ENCODE results near the gene MBP.

The MBP gene

GRCh38 chr18:77150588-77150987 is 18.0 kb upstream of the MBP start:
- no peak for DNase-seq

DNA sequence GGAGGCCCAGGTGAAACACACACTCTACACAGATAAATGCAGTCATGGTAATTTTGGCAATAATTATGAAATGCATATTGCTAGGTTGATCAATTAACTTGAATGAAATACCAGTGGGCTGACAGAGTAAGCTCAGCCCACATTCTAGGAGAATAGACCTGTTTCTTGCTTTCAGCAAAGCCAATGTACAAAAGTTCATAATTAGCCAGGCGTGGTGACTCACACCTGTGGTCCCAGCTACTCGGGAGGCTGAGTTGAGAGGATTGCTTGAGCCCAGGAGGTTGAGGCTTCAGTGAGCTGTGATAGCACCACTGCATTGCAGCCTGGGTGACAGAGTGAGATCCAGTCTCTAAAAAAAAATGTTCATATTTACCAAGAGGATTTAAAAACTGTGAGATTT is 15.7 kb upstream of the MBP start:
- DNase-seq, result no peak

- DNase-seq, result no peak
Measured at GRCh38 chr18:77147418-77147852, 14.9 kb upstream of the MBP start.

- DNase-seq, result no peak
Measured at GRCh38 chr18:77146249-77147080, 13.9 kb upstream of the MBP start.

GRCh38 chr18:77145364-77145901 is 12.8 kb upstream of the MBP start:
- DNase-seq, result no peak

- DNase-seq, result no peak
Measured at GRCh38 chr18:77144451-77145118, 12.0 kb upstream of the MBP start.

DNA sequence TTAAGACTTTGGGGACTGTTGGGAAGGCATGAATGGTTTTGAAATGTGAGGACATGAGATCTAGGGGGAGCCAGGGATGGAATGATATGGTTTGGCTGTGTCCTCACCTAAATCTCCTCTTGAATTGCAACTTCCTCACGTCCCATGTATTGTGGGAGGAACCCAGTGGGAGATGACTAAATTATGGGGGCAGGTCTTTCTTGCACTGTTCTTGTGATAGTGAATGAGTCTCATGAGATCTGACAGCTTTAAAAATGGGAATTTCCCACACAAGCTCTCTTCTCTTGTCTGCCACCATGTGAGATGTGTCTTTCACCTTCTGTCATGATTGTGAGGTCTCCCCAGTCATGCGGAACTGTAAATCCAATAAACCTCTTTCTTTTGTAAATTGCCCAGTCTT is 11.5 kb upstream of the MBP start:
- no peak for DNase-seq

- no peak for DNase-seq
Measured at GRCh38 chr18:77143196-77143595, 10.6 kb upstream of the MBP start.

DNA sequence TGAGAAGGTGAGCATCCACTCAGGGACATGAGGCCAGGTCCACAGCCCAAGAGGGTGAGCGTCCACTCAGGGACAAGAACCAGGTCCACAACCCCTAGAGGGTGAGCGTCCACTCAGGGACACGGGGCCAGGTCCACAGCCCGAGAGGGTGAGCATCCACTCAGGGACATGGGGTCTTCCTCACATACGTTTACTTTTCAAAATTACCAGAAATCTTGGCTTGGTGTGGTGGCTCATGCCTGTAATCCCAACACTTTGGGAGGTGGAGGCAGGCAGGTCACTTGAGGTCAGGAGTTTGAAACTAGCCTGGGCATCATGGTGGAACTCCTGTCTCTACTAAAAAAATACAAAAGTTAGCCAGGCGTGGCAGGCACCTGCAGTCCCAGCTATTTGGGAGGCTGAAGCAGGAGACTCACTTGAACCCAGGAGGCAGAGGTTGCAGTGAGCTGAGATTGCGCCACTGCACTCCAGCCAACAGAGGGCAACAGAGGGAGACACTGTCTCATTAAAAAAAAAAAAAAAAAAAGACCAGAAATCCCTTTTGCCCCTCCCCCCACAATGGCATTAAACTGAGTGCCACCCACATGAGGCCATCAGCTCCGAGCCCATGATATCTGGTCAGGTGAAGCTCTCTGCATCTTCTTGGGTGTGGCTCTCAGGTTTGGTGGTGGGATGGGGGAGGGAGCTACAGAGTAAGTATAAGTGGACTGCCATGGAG is 9.0 kb upstream of the MBP start:
- no peak for DNase-seq

DNA sequence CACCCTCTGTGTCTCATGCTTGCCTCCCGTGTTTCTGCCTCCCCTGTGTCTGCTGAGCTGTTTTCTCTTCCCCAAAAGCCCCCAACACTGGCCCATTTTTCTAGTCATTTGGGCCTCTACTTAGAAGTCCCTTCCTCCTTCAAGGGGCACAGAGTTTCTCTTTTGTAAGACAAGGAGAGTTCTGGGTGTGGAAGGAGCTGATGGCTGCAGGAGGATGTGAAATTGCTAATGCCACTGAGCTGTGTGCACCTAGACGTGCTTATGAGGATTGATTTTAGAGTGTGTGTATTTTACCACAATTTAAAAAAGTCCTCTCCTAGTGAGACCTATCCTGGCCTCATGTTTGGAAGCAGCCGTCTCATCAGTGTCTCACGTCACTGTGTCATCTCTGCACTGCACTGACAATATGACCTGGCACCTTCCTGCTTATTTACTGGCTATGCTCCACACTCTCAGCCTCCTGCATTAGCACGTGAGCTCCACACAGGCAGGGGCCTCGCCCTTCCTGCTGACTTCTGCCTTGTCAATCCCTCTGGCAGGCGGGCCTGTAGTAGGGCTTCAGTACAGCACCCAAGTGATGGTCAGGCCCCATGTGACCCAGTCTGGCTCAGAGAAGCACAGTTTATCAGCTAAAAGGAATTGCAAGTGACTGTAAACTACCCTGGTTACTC is 8.0 kb upstream of the MBP start:
- peak; percentile 83 for DNase-seq

- DNase-seq, result peak; percentile 44
Measured at GRCh38 chr18:77140030-77140429, 7.4 kb upstream of the MBP start.

DNA sequence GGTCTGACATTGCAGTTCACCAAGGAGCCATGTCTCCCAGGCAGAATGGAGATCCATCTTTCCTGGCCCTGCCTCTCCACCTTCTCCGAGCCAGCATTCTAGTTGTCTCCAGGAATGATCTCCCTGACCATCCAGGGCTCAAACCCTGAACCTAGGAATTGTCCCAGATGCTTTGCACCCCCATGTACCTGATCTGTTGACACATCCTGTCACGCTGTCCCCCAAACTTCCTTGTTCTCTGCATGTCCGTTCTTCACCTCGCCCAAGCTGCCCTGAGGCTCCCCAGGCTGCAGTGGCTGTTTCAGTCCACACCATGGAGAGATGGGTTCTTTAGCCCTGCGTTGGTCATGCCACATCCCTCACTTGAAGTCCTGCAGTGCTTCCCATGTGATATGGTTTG is 7.0 kb upstream of the MBP start:
- no peak for DNase-seq

DNA sequence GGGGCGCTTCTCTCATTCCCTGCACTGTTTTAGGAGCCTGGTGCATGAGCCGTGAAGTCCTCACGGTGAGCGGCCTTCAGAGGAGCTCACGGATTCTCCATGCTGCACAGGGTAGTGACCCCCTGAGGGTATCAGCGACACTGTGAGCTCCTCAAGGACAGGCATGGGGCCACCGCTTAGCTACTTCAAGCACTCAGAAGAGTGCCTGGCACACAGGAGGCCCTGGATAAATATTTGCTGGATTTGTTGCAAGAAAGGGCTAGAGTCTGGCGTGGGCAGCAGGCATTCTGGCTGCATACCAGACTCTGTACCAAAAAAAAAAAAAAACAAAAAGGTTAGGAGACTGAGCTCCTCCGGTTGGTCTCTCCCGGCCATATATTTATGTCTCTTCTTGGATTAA is 5.7 kb upstream of the MBP start:
- DNase-seq, result no peak

DNA sequence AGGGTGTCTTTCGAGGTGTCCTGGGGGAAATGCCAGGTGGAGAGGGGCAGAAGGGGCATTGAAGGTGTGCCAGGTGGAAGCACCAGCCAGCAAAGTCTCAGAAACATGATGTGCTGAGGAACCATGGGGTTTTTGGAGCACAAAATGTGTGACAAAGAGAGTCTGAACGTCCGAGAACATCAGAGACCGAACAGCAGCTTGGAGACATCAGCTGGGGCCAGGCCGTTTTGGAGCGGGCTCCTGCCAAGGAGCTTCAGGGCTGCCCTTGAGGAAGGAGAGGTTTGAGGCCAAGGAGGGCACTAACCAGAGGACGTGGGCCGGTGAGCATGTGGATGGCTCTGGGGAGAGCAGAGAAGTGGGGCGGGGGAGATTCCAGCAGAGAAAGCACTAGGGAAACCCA is 5.3 kb upstream of the MBP start:
- DNase-seq, result no peak

DNA sequence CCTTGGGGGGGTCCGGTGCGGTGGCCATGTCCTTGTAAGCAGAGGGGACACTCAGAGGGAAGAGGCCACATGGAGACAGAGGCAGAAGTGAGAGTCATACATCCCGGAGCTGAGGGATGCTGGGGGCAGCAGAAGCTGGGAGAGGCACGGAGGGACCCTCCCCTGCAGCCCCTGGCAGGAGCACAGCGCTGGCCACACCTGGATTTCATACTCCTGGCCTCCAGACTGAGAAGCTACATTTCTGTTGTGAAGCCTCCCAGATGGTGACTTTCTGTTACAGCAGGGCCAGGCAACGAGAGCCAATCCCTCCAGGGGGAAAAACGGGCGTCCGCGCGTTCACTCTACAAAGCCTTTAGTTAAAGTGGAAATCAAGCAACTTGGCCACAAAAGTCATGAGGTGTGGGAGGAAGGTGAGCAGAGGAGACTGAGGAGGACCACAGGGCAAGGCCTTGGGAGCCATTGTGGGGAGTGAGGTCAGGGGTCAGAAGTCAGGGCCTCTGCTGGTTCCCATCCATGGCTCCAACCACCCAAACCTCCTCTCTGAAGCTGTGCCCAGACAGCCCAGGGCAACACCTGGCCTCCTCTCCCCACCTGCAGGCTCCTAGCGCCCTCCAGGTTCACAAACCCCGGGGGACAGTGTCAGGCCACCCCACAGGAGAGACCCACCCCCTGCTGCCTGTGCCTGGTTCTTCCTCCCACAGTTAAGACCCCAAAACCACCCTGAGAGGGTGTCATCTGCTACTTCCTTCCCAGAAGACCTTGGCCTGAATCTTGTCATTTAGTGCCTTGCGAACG is 4.5 kb upstream of the MBP start:
- no peak for DNase-seq

DNA sequence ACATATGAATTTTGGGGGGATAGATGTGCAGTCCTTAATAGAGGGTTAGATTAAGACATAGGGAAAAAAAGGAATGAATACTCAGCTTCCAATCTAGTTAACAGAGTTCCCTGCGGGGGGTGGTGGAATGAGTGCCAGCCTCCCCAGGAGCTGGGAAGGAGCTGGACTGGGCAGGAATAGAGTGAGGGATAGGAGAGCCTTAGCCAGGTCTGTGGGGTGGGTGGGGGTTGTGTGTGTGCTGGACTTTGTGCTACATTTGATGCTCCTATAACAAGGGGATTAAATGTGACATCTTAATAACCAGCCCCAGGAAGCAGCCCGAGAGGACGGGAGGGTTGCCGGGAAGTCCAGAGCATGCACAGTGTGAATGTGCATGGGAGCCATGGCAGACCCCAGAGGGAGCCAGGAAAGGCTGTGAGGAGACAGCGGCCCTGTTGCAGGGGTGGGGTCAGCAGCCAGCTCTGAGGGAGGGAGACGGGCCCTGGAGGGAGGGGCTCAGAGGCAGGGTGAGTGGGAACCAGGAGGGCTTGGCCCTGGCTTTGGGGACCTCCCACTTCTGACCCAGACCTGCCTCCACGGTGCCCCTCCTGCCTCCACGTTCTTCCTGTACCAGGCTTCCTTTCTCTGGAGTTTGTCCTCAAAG is 3.6 kb upstream of the MBP start:
- DNase-seq, result no peak

DNA sequence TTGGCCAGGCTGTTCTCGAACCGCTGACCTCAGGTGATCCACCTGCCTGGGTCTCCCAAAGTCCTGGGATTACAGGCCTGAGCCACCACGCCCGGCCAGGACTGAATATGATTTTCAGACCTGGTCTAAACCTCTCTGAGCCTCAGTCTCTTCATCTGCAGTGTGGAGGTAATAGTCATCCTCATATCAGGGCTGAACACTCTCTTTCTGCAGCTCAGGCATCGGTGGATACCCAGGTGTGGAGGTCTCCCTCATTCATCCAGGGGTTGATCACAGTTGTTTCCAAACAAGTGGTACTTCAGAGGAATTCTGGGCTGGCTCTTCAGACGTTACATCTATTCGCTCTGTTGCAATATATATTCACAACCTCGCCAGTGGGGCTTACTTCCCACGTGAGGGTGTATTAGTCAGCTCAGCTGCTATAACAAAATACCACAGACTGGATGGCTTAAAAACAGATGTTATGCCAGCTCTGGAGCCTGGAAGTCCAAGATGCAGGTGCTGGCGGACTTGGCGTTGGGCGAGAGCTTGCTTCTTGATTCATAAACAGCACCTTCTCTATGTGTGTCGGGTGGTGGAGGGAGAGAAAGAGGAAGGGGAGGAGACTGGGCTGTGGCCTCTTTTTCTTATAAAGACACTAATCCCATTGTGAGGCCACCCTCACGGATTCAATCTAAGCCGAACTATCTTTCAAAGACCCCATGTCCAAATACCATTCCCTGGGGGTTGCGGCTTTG is 2.9 kb upstream of the MBP start:
- no peak for DNase-seq

DNA sequence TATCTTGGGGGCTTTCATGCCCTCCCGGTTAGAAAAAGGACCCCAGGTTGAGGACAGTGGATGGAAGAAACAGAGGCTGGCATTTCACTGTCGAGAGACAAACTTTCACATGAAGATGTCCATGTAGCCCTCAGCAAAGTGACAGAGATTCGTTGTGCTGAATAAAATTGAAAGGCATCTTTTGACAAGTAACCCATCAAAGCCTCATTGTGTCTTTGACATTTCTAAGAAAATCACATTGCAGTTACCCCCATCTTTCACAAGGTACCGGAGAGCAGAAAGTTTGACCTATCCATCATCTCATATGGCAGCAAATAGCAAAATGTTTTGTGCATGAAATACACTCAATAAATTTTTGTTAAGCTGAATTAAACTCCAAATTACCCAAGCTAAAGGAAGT is 2.0 kb upstream of the MBP start:
- DNase-seq, result no peak

DNA sequence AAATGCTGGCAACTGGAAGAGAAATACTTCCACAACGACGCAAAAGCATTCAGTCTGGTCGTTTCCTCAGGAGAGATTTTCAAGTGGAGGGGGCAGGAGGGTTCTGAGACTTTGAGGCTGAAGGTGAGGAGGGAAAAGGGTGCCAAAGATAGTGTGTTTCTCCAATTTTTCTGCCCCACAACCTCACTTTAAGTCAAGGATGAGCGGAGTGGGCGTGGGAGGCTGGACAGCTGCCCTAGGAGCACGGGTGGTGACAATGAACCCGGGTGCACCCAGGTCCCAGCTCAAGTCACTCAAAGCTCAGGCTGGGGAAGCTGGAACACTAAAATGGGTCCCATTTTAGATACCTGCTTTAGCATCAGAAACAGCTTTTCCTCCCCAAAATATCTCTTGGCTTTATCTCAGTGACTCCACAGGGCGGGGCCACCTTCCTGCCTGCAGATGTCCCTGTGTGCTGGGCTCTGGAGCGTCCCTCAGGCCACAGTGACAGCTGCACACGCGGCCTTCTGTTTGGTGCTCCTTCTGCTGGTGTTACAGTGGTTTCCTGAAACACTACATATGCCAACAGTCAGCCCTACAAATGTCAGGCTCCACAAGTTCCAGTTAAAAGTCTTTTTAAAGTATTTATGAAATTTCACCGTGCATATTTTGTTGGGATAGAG is 1.4 kb upstream of the MBP start:
- peak; percentile 84 for DNase-seq

Measured in hematopoietic multipotent progenitor cell treated with erythropoietin and hydrocortisone succinate and interleukin-3 and kit ligand, for 8 days (in vitro differentiated cells).